B cell (primary cell): ENCODE results near the gene TRMT6. TPM values are rescaled to one million over a fixed set of nuclear protein-coding genes. Genes with fewer than 3 reads are reported as not detected.

ENCODE experiments used
- ATAC-seq: fragments of 200-7000 bp; cut with Tn5 transposase; one replicate; pipeline ENCODE4 v1.10.0; 2021; ENCODE audit warnings: low read depth, mild to moderate bottlenecking, moderate number of reproducible peaks, moderate library complexity
- CTCF ChIA-PET: fragments of 350-600 bp; sonication (Branson Sonifier 250); formaldehyde crosslinking; loops from one replicate; lab custom pipeline; 2021; ENCODE audit warnings: antibody characterized with exemption, inconsistent platforms; lab: Charles Lee
- POLR2A ChIA-PET: fragments of 350-600 bp; sonication (Branson Sonifier 250); formaldehyde crosslinking; loops from one replicate; lab custom pipeline; 2021; ENCODE audit warnings: antibody characterized with exemption; lab: Charles Lee
- DNase-seq: peaks from one replicate; pipeline ENCODE4 v3.0.0; 2013
- H2AFZ ChIP-seq: 2 replicates; pipeline ENCODE4 v1.6.1; 2012; ENCODE audit warnings: mild to moderate bottlenecking, low read depth, low read length; ENCODE audit not compliant: insufficient read depth, poor library complexity, severe bottlenecking
- H3K27ac ChIP-seq, 2 donors: 1 replicate in 1 of 2; 2 replicates in 1 of 2; pipeline ENCODE4 v1.5.1; 2012 to 2013; ENCODE audit warnings: low read length in 2 of 2, mild to moderate bottlenecking in 2 of 2, moderate library complexity in 1 of 2
- H3K27me3 ChIP-seq, 4 experiments: fragments of 200-600 bp in 1 of 4; sonication (generic) in 1 of 4; replicated peaks in 1 of 4; 1 replicate in 2 of 4; 2 replicates in 2 of 4; pipeline versions ENCODE4 v1.6.1 to v1.7.0; 2013 to 2016; ENCODE audit warnings: low read length in 3 of 4, mild to moderate bottlenecking in 2 of 4, mixed read lengths in 1 of 4, moderate library complexity in 1 of 4; ENCODE audit not compliant: insufficient read depth in 4 of 4, control insufficient read depth in 3 of 4; ENCODE audit errors: control extremely low read depth in 1 of 4
- H3K36me3 ChIP-seq, 2 experiments: replicated peaks in 1 of 2; 1 replicate in 1 of 2; 2 replicates in 1 of 2; pipeline versions ENCODE4 v1.6.1 to v1.7.1; 2013; ENCODE audit warnings: low read length in 1 of 2; ENCODE audit not compliant: insufficient read depth in 2 of 2, control insufficient read depth in 1 of 2; ENCODE audit errors: control extremely low read depth in 1 of 2, extremely low read depth in 1 of 2
- H3K4me1 ChIP-seq, 2 donors: fragments of 200-600 bp in 1 of 2; sonication (generic) in 1 of 2; 1 replicate in 1 of 2; 2 replicates in 1 of 2; pipeline versions ENCODE4 v1.5.1 to v1.6.1; 2013 to 2017; ENCODE audit warnings: low read length in 2 of 2; ENCODE audit not compliant: control insufficient read depth in 2 of 2, insufficient read depth in 2 of 2
- H3K4me2 ChIP-seq: replicated peaks from 2 replicates; pipeline ENCODE3; 2012; ENCODE audit warnings: mild to moderate bottlenecking, low read depth, low read length; ENCODE audit not compliant: poor library complexity, severe bottlenecking
- H3K4me3 ChIP-seq, 5 experiments: fragments of 200-600 bp in 1 of 5; sonication (generic) in 1 of 5; 1 replicate in 3 of 5; 2 replicates in 2 of 5; pipeline versions ENCODE4 v1.5.1 to v1.7.0; 2011 to 2016; ENCODE audit warnings: low read length in 4 of 5, mild to moderate bottlenecking in 4 of 5, low read depth in 2 of 5, control low read depth in 1 of 5, moderate library complexity in 1 of 5; ENCODE audit not compliant: insufficient read depth in 1 of 5; ENCODE audit errors: control extremely low read depth in 1 of 5, extremely low read depth in 1 of 5
- H3K79me2 ChIP-seq: fragments of 200-600 bp; sonication (generic); one replicate; pipeline ENCODE4 v1.6.0; 2016; ENCODE audit warnings: low read length; ENCODE audit not compliant: control insufficient read depth, insufficient read depth
- H3K9ac ChIP-seq: fragments of 200-600 bp; sonication (generic); 2 replicates; pipeline ENCODE4 v1.6.1; 2017; ENCODE audit warnings: mild to moderate bottlenecking, low read length, moderate library complexity
- H3K9me3 ChIP-seq, 3 donors: one replicate each; pipeline versions ENCODE4 v1.6.1 to v1.7.1; 2013; ENCODE audit warnings: low read length in 2 of 3; ENCODE audit not compliant: control insufficient read depth in 2 of 3, insufficient read depth in 1 of 3; ENCODE audit errors: control extremely low read depth in 1 of 3
- H4K20me1 ChIP-seq: 2 replicates; pipeline ENCODE4 v1.6.0; 2012; ENCODE audit warnings: mild to moderate bottlenecking, low read length; ENCODE audit not compliant: insufficient read depth, control insufficient read depth, poor library complexity, severe bottlenecking
- H3K27ac Mint-ChIP-seq: one replicate; pipeline ENCODE4 v1.8.0; 2021; ENCODE audit warnings: mixed read lengths
- H3K27me3 Mint-ChIP-seq: one replicate; pipeline ENCODE4 v1.8.0; 2021; ENCODE audit warnings: mixed read lengths
- H3K4me1 Mint-ChIP-seq: one replicate; pipeline ENCODE4 v1.8.0; 2021; ENCODE audit warnings: mixed read lengths
- H3K4me3 Mint-ChIP-seq: one replicate; pipeline ENCODE4 v1.8.0; 2021; ENCODE audit warnings: mixed read lengths
- H3K9me3 Mint-ChIP-seq: one replicate; pipeline ENCODE4 v1.8.0; 2022; ENCODE audit warnings: mixed read lengths; ENCODE audit not compliant: insufficient read depth
- EZH2 ChIP-seq: IDR thresholded peaks from 2 replicates; pipeline ENCODE4 v1.6.1; 2012; ENCODE audit warnings: borderline replicate concordance, low read depth, mild to moderate bottlenecking, moderate library complexity, low read length; ENCODE audit not compliant: insufficient read depth, poor library complexity, severe bottlenecking
- WGBS: methylation state at CpG from one replicate; pipeline ENCODE4 v1.1.5; 2013; ENCODE audit warnings: missing lambda C conversion rate; ENCODE audit not compliant: insufficient coverage; 5-methylcytosine and 5-hydroxymethylcytosine counted together
- intact Hi-C: fragments of 100-400 bp; cut with micrococcal nuclease; formaldehyde crosslinking; loops from one replicate; pipeline ENCODE4 v1.10.0; 2022
- polyA plus RNA-seq: library from polyadenylated mRNA; depleted of rRNA; stranded (reverse); fragments of >200 nt; gene quantifications from 2 replicates; pipeline ENCODE4 v1.2.3, GENCODE V29; 2012
- total RNA-seq, 2 donors: library from RNA; stranded (reverse); fragments of 120-200 nt in 1 of 2; gene quantifications; 1 replicate in 1 of 2; 2 replicates in 1 of 2; pipeline versions ENCODE4 v1.2.3 to v1.2.4, GENCODE V29; 2013 to 2022
- TF ChIP-seq, protein P1 (sequence below): fragments of 200-600 bp; IDR thresholded peaks from one replicate; pipeline ENCODE4 v1.8.0; 2022; ENCODE audit warnings: antibody characterized with exemption, mild to moderate bottlenecking

TRMT6 gene
- total and polyA plus RNA-seq, 2 donors (not counting 1 experiment from before 2014, with no cell fraction given), result 5.7 to 18.2 TPM

DNA sequence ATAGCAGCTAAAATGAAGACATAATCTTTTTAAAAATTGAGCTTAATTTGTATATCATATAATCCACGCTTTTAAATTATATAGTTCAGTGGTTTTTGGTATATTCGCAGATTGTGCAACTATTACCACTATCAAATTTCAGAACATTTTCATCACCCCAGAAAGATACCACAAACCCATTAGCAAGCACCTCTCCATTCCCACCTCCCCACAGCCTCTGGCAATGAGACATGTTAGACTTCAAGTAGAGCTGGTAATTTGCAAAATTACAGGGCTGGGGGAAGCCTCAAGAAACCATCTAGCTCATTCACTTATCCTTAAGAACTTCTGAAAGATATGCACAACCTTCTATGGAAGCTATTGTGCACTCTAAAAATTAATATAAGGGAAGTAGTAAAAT is 37.2 kb downstream of the TRMT6 start:
- whole genome bisulfite sequencing, result no CpG with 5 or more reads among the region's 2 CpGs
- peaks cover 9% of the 10 kb centered on the region for H3K4me1 Mint-ChIP-seq
- POLR2A ChIA-PET, result no interaction called here
- no peaks in the 10 kb centered on the region for H4K20me1 ChIP-seq
- no peak for DNase-seq
- no peak overlapping the region for H2AFZ ChIP-seq
- no peak overlapping the region for H3K4me3 ChIP-seq
- TF ChIP-seq, protein P1, sequence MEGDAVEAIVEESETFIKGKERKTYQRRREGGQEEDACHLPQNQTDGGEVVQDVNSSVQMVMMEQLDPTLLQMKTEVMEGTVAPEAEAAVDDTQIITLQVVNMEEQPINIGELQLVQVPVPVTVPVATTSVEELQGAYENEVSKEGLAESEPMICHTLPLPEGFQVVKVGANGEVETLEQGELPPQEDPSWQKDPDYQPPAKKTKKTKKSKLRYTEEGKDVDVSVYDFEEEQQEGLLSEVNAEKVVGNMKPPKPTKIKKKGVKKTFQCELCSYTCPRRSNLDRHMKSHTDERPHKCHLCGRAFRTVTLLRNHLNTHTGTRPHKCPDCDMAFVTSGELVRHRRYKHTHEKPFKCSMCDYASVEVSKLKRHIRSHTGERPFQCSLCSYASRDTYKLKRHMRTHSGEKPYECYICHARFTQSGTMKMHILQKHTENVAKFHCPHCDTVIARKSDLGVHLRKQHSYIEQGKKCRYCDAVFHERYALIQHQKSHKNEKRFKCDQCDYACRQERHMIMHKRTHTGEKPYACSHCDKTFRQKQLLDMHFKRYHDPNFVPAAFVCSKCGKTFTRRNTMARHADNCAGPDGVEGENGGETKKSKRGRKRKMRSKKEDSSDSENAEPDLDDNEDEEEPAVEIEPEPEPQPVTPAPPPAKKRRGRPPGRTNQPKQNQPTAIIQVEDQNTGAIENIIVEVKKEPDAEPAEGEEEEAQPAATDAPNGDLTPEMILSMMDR, result no peak
- no peak for TF ChIP-seq EZH2
- no peak overlapping the region for H3K27ac Mint-ChIP-seq
- no peak overlapping the region for H3K4me3 Mint-ChIP-seq
- H3K27me3 Mint-ChIP-seq, result peaks cover 68% of the 10 kb centered on the region
- H3K79me2 ChIP-seq, result no peaks in the 10 kb centered on the region
- H3K9me3 Mint-ChIP-seq, result no peaks in the 10 kb centered on the region
- H3K4me1 ChIP-seq, result peaks cover 7 to 12% of the 10 kb centered on the region in 2 donors
- H3K27ac ChIP-seq, result no peak overlapping the region
- peaks cover 0 to 27% (median 23%) of the 10 kb centered on the region in 4 experiments for H3K27me3 ChIP-seq
- intact Hi-C loops, result no loop called here
- peaks cover 0 to 5% (median 1%) of the 10 kb centered on the region in 3 donors for H3K9me3 ChIP-seq
- no peak overlapping the region for H3K4me2 ChIP-seq
- no peaks in the 10 kb centered on the region for H3K36me3 ChIP-seq
- no peak for ATAC-seq
- no peak overlapping the region for H3K9ac ChIP-seq
- CTCF ChIA-PET, result interaction anchor here (0.6 to 1.0 kb wide), 2 partner anchors 50 to 87 kb away, joined by 4 to 5 read pairs; no protein-coding TSS in a partner anchor

DNA sequence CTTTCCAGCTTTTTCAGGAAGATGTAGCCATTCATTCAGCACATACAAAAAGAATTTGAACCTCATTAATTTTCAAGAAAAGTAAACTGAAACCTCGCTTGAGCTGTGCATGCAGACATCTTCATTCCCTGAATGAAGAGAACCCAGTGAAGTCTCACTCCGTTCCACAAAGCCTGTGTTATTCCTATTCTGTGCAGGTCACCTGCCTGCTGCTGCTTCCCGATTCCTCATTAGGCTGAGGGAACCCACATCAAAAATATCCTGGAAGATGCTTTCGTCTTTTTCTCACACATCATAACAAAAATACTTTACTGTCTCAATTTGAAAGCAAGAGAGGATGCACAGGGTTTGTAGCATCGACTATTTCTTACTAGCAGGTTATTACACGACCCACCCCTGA is 40.1 kb downstream of the TRMT6 start:
- 71% methylated on average over 4 of the region's 6 CpGs for WGBS
- ATAC-seq (no peak), DNase-seq (no peak)
- Histone ChIP-seq H4K20me1 (no peaks in the 10 kb centered on the region), H3K4me2 (no peak overlapping the region), H3K4me3 (no peak overlapping the region), H3K79me2 (no peaks in the 10 kb centered on the region), H3K27ac (no peak overlapping the region), H3K4me1 (peaks cover 7 to 12% of the 10 kb centered on the region in 2 donors), H3K36me3 (no peaks in the 10 kb centered on the region), H3K9ac (no peak overlapping the region), H3K27me3 (peaks cover 0 to 37% (median 23%) of the 10 kb centered on the region in 4 experiments), H3K9me3 (peaks cover 0 to 5% (median 1%) of the 10 kb centered on the region in 3 donors), H2AFZ (no peak overlapping the region)
- no peak overlapping the region for H3K27ac Mint-ChIP-seq
- POLR2A ChIA-PET, result no interaction called here
- CTCF ChIA-PET, result no interaction called here
- peaks cover 9% of the 10 kb centered on the region for H3K4me1 Mint-ChIP-seq
- no peak overlapping the region for H3K4me3 Mint-ChIP-seq
- H3K9me3 Mint-ChIP-seq, result no peaks in the 10 kb centered on the region
- intact Hi-C loops, result no loop called here
- TF ChIP-seq, protein P1, result no peak
- TF ChIP-seq EZH2, result no peak
- peaks cover 73% of the 10 kb centered on the region for H3K27me3 Mint-ChIP-seq
